SIG-M5 (cell line): ENCODE measurements around the gene RCAN2.
"Not testable (repeated sequence)": the region's sequence is repeated elsewhere in the genome, so short reads cannot be mapped to it uniquely, and the experiment has no call there.

Experiments
- DNase-seq: peaks from one replicate; lab custom pipeline; 2025; lab: John Stamatoyannopoulos, UW

The RCAN2 gene

DNA sequence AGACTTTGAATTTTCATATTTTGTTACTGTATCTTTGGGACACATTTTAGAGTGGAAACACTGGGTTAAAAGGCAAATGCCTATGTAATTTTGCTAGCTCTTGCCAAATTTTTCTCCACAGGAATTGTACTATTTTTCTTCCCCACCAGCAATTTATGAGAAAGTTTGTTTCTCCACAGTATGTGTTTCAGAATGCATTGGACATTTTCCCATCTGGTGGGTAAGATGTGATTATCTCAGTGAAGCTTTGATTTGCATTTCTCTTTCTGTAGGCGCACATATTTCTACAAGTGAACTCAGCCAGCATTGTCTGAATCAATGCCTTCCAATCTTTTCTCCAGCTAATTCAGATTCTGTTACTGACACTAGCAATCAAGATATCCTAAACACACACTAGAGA, 157.8 kb downstream of the RCAN2 start:
- DNase-seq = no peak

DNA sequence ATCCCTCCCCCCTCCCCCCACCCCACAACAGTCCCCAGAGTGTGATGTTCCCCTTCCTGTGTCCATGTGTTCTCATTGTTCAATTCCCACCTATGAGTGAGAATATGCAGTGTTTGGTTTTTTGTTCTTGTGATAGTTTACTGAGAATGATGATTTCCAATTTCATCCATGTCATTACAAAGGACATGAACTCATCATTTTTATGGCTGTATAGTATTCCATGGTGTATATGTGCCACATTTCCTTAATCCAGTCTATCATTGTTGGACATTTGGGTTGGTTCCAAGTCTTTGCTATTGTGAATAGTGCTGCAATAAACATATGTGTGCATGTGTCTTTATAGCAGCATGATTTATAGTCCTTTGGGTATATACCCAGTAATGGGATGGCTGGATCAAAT, 158.8 kb downstream of the RCAN2 start:
- not testable (repeated sequence) for DNase-seq

DNA sequence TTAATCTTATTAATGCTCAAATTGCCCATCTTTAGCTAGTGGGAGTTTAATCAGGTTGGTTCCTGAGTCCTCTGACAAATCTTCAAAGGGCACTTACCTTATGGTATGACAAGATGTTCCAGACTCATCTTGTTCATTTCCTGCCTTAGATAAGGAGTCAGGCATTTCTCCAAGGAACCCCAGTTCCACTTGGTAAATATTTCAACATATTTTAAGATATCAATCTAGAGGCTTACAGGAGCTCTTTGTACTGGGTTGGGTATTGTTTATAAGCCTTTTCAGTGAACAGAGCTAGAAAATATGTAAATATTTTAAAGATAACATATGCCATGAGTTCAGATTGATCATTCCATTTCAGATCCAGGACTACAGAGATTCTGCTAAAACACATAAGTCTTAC, 159.8 kb downstream of the RCAN2 start:
- DNase-seq = no peak

DNA sequence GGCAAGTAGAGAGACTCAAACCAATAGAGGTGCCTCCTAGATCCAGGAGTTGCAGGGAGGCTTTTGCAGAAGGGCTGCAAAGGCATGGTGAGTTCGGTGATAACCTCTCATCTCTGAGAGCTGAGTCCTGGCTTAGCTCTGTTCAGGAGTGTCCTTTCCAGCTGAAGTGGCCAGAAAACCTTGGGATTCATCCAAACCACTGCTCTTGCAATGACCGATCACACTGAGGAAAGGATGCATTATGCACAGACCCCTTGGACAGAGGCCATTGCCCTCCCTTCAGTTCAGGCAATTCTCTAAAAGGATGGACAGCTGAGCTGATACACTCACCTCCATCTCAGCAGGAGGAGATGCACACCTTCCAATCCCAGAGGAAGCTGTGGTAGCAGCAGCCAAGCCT, 161.7 kb downstream of the RCAN2 start:
- DNase-seq = no peak

- DNase-seq = no peak
Observed at GRCh38 chr6:46327779-46328178, 163.5 kb downstream of the RCAN2 start.

- no peak for DNase-seq
Observed at GRCh38 chr6:46325561-46326530, 165.4 kb downstream of the RCAN2 start.

DNA sequence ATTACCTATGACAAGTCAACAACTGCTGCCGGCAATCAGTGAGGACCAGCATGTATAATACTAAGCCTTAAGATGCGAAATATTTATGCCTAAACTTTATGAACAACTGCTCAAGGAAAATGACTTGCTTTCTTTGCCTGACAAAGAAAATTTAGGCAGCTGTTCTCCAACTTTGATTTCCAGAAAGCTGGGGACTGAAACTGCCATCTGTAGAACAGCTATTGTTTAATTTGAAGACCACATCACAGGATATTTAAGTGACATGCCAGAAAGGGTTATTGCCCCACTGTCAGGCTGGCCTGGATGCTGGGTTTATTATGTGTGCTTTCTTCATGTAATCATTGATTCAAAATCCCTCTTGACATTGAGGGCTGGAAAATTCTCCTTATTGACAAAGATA, 166.5 kb downstream of the RCAN2 start:
- no peak for DNase-seq

- no peak for DNase-seq
Observed at GRCh38 chr6:46323966-46324622, 167.2 kb downstream of the RCAN2 start.

DNA sequence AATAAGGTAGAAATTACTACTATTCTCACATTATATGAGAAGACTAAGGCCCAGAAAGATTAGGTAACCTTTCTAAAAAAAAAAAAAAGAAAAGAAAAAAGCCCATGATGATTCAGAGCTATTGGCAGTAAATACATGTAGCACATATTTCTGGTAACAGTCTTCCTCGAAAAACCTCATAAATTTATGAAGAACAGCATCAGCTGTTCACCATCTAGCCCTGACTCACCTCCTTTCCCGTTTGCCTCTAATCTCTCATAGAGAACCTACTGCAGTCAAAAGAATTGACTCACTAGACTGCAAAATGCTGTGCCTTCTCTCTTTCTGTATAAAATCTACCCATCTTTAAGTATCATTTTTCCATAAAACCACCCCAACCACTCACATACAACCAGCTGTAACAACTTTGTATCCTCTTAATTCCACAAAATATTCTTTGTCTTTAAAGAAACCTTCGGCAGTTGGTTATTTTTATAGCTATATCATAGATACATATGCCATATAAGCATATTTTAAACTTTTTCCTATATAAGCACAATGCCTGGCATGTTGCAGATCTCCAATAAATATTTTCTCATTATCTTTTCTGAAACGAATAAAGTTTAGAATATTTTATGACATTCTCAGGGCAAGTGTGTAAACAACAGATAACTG, 167.8 kb downstream of the RCAN2 start:
- DNase-seq = no peak

DNA sequence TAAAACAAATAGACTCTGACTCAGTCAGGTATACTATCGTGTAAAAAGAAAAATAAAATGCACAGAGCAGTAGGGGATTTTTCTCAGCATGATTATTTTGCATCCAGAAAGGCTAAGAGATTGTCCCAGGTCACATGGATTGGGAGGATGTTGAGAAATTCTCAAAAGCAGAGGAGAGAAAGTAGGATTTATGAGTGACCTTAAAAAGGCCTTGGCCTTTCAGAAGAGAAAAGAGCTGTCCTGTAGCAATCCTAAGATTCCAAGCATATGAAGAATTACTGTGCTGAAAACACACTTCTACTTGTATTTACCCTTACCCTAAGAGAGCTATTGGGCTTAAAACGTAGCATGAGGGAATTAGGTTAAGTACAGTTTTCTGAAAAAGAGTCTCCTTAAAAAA, 170.7 kb downstream of the RCAN2 start:
- no peak for DNase-seq

- DNase-seq = no peak
Observed at GRCh38 chr6:46315589-46315988, 175.7 kb downstream of the RCAN2 start.

DNA sequence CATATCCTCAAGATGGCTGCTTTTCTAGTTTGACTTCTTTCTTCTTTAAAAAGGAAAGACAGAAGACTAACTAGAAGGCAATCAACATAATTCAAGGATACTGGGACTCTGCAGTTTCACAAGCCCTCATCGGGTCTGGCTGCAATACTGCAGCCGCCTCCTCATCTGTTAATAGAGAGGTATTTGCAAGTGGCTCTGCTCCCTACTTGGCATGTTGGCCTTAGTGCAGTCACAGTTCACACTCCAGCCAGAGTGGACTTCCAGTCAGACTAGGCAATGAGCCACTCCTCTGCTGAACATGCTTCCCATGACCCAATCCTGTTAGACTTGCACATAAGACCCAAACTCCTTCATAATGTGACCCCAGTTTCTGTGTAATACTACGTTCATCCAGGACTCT, 178.6 kb downstream of the RCAN2 start:
- no peak for DNase-seq

DNA sequence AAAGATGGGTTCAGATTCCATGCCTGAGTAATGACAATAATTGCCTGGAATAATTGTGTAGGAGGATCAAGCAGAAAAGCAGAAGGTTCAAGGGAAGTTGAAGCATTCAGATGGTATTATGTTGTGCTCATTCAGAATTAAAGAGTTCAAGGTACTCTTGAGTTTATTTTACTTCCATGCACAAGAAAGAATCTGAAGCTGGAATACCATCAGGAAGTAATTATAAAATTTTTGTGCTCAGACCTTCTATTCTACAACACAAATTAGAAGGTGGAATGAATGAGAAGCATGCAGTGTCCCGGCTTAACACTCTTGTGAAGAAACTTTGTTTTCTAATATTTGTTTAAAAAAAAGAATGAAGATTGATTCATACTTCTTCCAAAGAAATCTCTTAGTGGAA, 181.1 kb downstream of the RCAN2 start:
- no peak for DNase-seq

DNA sequence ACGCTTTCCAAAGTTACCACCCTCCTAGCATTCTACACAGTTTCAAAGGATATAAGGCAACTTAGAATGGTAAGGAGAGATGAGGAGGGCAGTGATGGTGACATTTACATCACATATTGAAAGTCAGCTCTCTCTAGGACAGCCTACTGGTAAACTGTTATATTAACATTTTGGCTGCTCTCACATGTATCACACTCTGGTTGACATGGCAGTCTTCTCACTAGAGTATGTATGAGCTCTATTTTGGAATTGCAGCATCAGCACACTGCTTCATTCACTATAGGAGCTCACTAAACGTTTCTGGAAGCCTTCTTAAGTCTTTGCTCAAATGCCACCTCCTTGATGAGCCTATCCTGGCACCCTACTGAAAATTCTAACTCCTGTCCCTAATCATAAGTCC, 184.8 kb downstream of the RCAN2 start:
- DNase-seq = no peak

GRCh38 chr6:46305833-46306232, 185.4 kb downstream of the RCAN2 start:
- no peak for DNase-seq

- DNase-seq = no peak
Observed at GRCh38 chr6:46305236-46305635, 186.0 kb downstream of the RCAN2 start.

GRCh38 chr6:46302816-46303215, 188.4 kb downstream of the RCAN2 start:
- no peak for DNase-seq

DNA sequence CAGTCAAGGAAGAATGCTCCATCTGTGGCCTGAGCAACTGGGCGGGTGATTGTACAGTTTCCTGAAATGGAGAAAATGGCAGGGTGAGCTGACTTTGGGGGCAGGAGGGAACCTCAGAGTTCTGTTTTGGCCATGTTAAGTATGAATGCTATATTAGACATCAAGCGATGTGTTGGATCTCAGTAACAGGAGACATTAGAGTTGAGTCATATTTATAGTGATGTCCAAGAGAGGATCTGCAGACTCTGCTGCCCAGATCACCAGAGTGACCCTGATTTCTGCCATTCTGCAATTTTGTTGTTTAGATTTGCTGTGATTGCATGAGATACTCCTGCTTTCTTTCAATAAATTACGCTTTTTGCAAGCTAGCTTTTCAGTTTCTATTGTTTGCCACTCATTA, 189.1 kb downstream of the RCAN2 start:
- DNase-seq = no peak

DNA sequence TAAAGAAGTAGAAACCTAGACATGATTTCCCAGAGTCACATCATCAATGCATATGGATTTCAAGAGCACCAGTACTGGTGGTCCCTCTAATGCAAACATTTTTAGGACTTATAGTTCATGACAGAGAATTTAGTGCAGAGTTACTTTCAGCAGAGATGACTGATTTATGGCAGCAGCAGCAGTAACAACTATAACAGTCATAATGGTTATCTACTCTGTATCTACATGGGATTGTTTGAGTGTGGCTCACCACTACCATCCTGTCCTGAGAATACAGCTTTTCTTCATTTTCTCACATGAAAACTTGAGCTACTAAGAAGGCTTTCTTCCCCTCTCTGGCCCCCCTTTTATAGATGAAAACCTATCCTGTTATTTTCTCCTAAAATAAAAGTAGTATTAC, 192.0 kb downstream of the RCAN2 start:
- no peak for DNase-seq

GRCh38 chr6:46296586-46296985, 194.7 kb downstream of the RCAN2 start:
- DNase-seq = no peak

DNA sequence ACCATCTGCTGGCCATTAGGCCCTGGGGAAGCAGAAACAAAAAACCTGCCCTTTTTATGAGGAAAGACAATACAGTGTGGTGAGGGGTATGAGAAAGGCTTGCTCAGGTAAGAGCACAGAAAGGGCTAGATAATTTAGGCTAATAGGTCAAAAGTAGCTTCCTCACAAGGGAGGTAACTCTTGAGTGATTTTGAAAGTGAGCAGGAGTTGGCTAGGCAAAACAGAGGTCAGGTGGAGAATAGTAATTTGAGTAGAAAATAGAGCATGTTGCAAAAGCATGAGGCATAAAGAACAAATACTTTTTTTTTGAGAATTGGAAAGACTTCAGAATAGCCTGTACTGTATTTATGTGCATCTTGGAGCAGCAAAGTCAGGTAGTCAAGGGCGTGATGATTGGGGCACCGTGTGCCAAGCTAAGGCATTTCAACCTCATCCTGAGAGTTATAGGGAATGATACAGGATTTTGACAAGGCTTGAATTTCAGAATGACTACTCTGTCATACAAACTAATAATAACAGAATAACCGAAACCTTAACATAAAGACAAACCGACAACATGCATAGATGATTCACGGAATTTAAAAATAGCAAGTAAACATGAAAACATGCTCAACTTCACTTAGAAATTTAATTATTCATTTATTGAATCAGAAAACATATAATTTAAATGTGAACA, 197.5 kb downstream of the RCAN2 start:
- DNase-seq = no peak

- no peak for DNase-seq
Observed at GRCh38 chr6:46291880-46292279, 199.4 kb downstream of the RCAN2 start.
